H1 (cell line): ENCODE data around the gene C15orf39. TPM values are rescaled to one million over a fixed set of nuclear protein-coding genes. Genes with fewer than 3 reads are reported as not detected.

Experiments used
- CHD2 ChIP-seq: IDR thresholded peaks from 2 replicates; pipeline ENCODE4 v1.6.1; 2012; ENCODE audit warnings: low read length, improper control_type of control experiment
- USF2 ChIP-seq: IDR thresholded peaks from 2 replicates; pipeline ENCODE4 v1.6.1; 2011; ENCODE audit warnings: low read length, improper control_type of control experiment
- ZNF274 ChIP-seq: IDR thresholded peaks from 2 replicates; pipeline ENCODE4 v1.7.0; 2012; ENCODE audit warnings: low read length, borderline replicate concordance; ENCODE audit errors: extremely low read depth
- polyA plus RNA-seq, 7 experiments: library from polyadenylated mRNA; depleted of rRNA in 3 of 7; stranded (reverse) in 5 of 7; unstranded in 2 of 7; fragments of >200 nt in 5 of 7; fragments of 200-250 nt in 2 of 7; gene quantifications; 1 replicate in 5 of 7; 2 replicates in 1 of 7; 4 replicates in 1 of 7; pipeline versions ENCODE4 v1.2.1 to v1.2.3, GENCODE V29; 2011 to 2013; ENCODE audit warnings: missing spikeins in 2 of 7, mixed read lengths in 2 of 7
- total RNA-seq: library from RNA; stranded (reverse); fragmentation: NEBNext Ultra II Directional; extraction: Animal tissue kit (Norgen Biotek cat#: 25700); gene quantifications from 2 replicates; pipeline ENCODE4 v1.2.1, GENCODE V29; 2021

C15orf39 gene
- total and polyA plus RNA-seq, 2 of the 8 experiments (the other 6 are each of a cell fraction or from before 2014, with no cell fraction given) = 13.8 to 38.5 TPM

GRCh38 chr15:75152382-75153079, 49.2 kb upstream of the C15orf39 start (continued):
- TF ChIP-seq USF2 (no peak), CHD2 (no peak), ZNF274 (no peak)
